ENCODE results near the gene PUDP.

PUDP gene

GRCh38 chrX:7052541-7052940, 95.4 kb downstream of the PUDP start:
- Histone ChIP-seq H3K9me3 (ENCODE audit: low read length) (no peaks in the 10 kb centered on the region), H3K27me3 (ENCODE audit: insufficient read depth, low read length) (no peaks in the 10 kb centered on the region), H3K36me3 (ENCODE audit: insufficient read depth, low read length) (peaks cover 40% of the 10 kb centered on the region), H3K79me2 (ENCODE audit: insufficient read depth, low read length) (no peaks in the 10 kb centered on the region), H2AFZ (ENCODE audit: low read length) (no peak overlapping the region), H3K4me1 (ENCODE audit: insufficient read depth, low read length, severe bottlenecking) (peaks cover 15% of the 10 kb centered on the region), H3K9me2 (ENCODE audit: low read depth, low read length) (no peaks in the 10 kb centered on the region), H4K20me1 (ENCODE audit: insufficient read depth, low read length) (no peaks in the 10 kb centered on the region), H3F3A (ENCODE audit: insufficient read depth, low read length) (no peaks in the 10 kb centered on the region), H3K4me2 (ENCODE audit: low read length) (no peak overlapping the region), H3K27ac (ENCODE audit: low read depth, low read length, poor library complexity, severe bottlenecking) (no peak overlapping the region), H3K9ac (ENCODE audit: low read length) (no peak overlapping the region), H3K4me3 (ENCODE audit: low read depth, low read length, poor library complexity, severe bottlenecking) (no peak overlapping the region)
- TF ChIP-seq EZH2 (IDR thresholded peaks at IDR 0.05; ENCODE audit: borderline replicate concordance, low read length), result no peak
- TF ChIP-seq, protein P1, sequence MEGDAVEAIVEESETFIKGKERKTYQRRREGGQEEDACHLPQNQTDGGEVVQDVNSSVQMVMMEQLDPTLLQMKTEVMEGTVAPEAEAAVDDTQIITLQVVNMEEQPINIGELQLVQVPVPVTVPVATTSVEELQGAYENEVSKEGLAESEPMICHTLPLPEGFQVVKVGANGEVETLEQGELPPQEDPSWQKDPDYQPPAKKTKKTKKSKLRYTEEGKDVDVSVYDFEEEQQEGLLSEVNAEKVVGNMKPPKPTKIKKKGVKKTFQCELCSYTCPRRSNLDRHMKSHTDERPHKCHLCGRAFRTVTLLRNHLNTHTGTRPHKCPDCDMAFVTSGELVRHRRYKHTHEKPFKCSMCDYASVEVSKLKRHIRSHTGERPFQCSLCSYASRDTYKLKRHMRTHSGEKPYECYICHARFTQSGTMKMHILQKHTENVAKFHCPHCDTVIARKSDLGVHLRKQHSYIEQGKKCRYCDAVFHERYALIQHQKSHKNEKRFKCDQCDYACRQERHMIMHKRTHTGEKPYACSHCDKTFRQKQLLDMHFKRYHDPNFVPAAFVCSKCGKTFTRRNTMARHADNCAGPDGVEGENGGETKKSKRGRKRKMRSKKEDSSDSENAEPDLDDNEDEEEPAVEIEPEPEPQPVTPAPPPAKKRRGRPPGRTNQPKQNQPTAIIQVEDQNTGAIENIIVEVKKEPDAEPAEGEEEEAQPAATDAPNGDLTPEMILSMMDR (IDR thresholded peaks at IDR 0.05; ENCODE audit: low read length), result no peak

GRCh38 chrX:7050271-7050670, 97.7 kb downstream of the PUDP start:
- H3K27me3 ChIP-seq (ENCODE audit: insufficient read depth, low read length), result no peaks in the 10 kb centered on the region
- no peaks in the 10 kb centered on the region for H3K4me1 ChIP-seq (ENCODE audit: insufficient read depth, low read length, severe bottlenecking)
- no peak for TF ChIP-seq EZH2 (IDR thresholded peaks at IDR 0.05; ENCODE audit: borderline replicate concordance, low read length)
- TF ChIP-seq, protein P1 (IDR thresholded peaks at IDR 0.05; ENCODE audit: low read length), result no peak
- H3K79me2 ChIP-seq (ENCODE audit: insufficient read depth, low read length), result no peaks in the 10 kb centered on the region
- no peak overlapping the region for H2AFZ ChIP-seq (ENCODE audit: low read length)
- no peaks in the 10 kb centered on the region for H3K9me3 ChIP-seq (ENCODE audit: low read length)
- peaks cover 28% of the 10 kb centered on the region for H3K36me3 ChIP-seq (ENCODE audit: insufficient read depth, low read length)
- H3K4me3 ChIP-seq (ENCODE audit: low read depth, low read length, poor library complexity, severe bottlenecking), result no peak overlapping the region
- H3K4me2 ChIP-seq (ENCODE audit: low read length), result no peak overlapping the region
- no peak overlapping the region for H3K9ac ChIP-seq (ENCODE audit: low read length)
- H3K9me2 ChIP-seq (ENCODE audit: low read depth, low read length), result no peaks in the 10 kb centered on the region
- no peaks in the 10 kb centered on the region for H3F3A ChIP-seq (ENCODE audit: insufficient read depth, low read length)
- no peaks in the 10 kb centered on the region for H4K20me1 ChIP-seq (ENCODE audit: insufficient read depth, low read length)
- H3K27ac ChIP-seq (ENCODE audit: low read depth, low read length, poor library complexity, severe bottlenecking), result no peak overlapping the region

DNA sequence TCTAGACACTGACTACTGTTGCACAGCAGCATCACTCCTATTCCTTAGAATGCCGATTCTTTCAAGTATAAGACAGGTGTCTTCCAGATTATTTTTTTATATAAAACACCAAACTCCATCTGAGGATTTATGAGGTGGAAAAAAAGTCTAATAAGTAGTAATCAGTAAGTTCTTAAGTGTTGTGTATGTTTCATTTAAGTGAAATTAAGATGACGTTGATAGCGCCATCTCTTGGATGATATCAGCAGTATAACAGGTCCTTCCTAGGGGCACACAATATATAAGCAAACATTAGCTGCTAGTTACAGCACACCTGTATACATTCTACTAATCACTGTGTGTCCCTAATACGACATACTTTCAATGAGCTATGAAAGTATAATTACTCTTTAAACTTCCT, 100.0 kb downstream of the PUDP start:
- no peak overlapping the region for H3K4me3 ChIP-seq (ENCODE audit: low read depth, low read length, poor library complexity, severe bottlenecking)
- no peaks in the 10 kb centered on the region for H3K9me2 ChIP-seq (ENCODE audit: low read depth, low read length)
- H3F3A ChIP-seq (ENCODE audit: insufficient read depth, low read length), result no peaks in the 10 kb centered on the region
- H3K27me3 ChIP-seq (ENCODE audit: insufficient read depth, low read length), result no peaks in the 10 kb centered on the region
- TF ChIP-seq, protein P1 (IDR thresholded peaks at IDR 0.05; ENCODE audit: low read length), result peak; percentile 34; the same call in 1 of the 2 replicates
- no peak for TF ChIP-seq EZH2 (IDR thresholded peaks at IDR 0.05; ENCODE audit: borderline replicate concordance, low read length)
- H3K4me2 ChIP-seq (ENCODE audit: low read length), result no peak overlapping the region
- no peaks in the 10 kb centered on the region for H3K79me2 ChIP-seq (ENCODE audit: insufficient read depth, low read length)
- H3K9ac ChIP-seq (ENCODE audit: low read length), result no peak overlapping the region
- no peak overlapping the region for H2AFZ ChIP-seq (ENCODE audit: low read length)
- H3K9me3 ChIP-seq (ENCODE audit: low read length), result no peaks in the 10 kb centered on the region
- H4K20me1 ChIP-seq (ENCODE audit: insufficient read depth, low read length), result no peaks in the 10 kb centered on the region
- H3K36me3 ChIP-seq (ENCODE audit: insufficient read depth, low read length), result peaks cover 22% of the 10 kb centered on the region
- no peak overlapping the region for H3K27ac ChIP-seq (ENCODE audit: low read depth, low read length, poor library complexity, severe bottlenecking)
- no peaks in the 10 kb centered on the region for H3K4me1 ChIP-seq (ENCODE audit: insufficient read depth, low read length, severe bottlenecking)

Measured in OCI-LY1 (cell line).